B cell (primary cell): ENCODE measurements around the gene MBD3L4.
"Not testable (repeated sequence)": the region's sequence is repeated elsewhere in the genome, so short reads cannot be mapped to it uniquely, and the experiment has no call there.

Experiments
- EZH2 ChIP-seq: IDR thresholded peaks from 2 replicates; pipeline ENCODE4 v1.6.1; 2012; ENCODE audit warnings: borderline replicate concordance, low read depth, mild to moderate bottlenecking, moderate library complexity, low read length; ENCODE audit not compliant: insufficient read depth, poor library complexity, severe bottlenecking
- TF ChIP-seq, protein P1 (sequence below): fragments of 200-600 bp; IDR thresholded peaks from one replicate; pipeline ENCODE4 v1.8.0; 2022; ENCODE audit warnings: antibody characterized with exemption, mild to moderate bottlenecking

GRCh38 chr19:7056371-7056770 lies 16.4 kb upstream of the MBD3L4 start:
- TF ChIP-seq, protein P1, sequence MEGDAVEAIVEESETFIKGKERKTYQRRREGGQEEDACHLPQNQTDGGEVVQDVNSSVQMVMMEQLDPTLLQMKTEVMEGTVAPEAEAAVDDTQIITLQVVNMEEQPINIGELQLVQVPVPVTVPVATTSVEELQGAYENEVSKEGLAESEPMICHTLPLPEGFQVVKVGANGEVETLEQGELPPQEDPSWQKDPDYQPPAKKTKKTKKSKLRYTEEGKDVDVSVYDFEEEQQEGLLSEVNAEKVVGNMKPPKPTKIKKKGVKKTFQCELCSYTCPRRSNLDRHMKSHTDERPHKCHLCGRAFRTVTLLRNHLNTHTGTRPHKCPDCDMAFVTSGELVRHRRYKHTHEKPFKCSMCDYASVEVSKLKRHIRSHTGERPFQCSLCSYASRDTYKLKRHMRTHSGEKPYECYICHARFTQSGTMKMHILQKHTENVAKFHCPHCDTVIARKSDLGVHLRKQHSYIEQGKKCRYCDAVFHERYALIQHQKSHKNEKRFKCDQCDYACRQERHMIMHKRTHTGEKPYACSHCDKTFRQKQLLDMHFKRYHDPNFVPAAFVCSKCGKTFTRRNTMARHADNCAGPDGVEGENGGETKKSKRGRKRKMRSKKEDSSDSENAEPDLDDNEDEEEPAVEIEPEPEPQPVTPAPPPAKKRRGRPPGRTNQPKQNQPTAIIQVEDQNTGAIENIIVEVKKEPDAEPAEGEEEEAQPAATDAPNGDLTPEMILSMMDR: not testable (repeated sequence)
- TF ChIP-seq EZH2: not testable (repeated sequence)
